T-helper 22 cell (primary cell): ENCODE data around the gene ANKRD18A.
"Not testable (repeated sequence)": the region's sequence is repeated elsewhere in the genome, so short reads cannot be mapped to it uniquely, and the experiment has no call there.

Experiments
- DNase-seq: peaks from one replicate; pipeline ENCODE4 v3.0.0-alpha.2; 2020; ENCODE audit warnings: low read depth

The ANKRD18A gene

DNA sequence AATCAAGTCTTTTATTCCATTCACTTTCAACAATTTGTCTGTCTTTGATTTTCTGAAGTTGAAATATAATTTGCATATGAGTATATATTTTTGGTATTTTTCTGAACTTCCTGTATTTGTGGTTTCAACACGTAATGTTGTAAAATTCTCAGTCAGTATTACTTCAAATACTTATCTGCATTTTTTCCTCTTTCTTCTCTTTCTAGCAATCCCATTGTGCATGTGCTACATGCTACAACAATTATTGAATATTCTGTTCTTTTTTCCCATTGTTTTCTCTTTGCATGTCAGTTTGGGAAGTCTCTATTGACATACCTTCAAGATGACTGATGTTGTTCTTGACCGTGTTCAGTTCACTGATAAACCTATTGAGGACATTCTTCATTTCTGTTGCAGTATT is 5.6 kb upstream of the ANKRD18A start:
- DNase-seq, result no peak

DNA sequence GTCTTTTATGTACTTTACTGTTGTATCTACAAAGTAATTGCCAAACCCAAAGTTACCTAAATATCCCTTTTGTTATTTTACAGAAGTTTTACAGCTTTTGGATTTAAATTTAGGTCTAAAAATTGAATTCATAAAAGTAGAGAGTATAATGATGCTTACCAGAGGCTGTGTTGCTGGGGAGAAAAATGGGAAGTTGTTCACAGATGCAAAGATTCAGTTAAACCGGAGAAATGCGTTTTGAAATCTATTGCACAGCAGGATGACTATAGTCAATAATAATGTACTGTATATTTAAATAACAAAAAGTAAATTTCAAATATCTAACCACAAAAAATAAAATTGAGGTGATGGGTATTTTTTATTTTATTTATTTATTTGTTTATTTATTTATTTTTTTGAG is 2.6 kb upstream of the ANKRD18A start:
- DNase-seq, result no peak

DNA sequence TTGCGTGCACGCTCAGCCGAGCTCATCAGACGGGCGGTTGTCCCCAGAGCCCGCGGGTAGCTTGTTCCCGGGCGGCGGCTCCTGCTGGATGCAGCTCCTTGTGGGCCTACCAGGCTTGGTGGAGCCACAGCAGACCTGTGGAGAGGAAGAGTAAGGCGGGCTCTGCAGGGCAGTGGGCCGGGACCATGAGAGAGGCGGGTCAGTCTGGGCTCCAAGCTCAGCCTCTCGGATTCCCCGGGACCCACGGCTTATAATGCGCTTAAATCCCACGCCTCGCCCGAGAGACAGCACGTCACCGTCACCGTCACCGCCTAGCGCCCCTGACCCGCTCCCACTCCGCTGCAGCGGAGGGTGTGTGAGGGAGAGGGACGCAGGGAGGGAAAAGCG is 1.9 kb upstream of the ANKRD18A start:
- DNase-seq, result no peak

DNA sequence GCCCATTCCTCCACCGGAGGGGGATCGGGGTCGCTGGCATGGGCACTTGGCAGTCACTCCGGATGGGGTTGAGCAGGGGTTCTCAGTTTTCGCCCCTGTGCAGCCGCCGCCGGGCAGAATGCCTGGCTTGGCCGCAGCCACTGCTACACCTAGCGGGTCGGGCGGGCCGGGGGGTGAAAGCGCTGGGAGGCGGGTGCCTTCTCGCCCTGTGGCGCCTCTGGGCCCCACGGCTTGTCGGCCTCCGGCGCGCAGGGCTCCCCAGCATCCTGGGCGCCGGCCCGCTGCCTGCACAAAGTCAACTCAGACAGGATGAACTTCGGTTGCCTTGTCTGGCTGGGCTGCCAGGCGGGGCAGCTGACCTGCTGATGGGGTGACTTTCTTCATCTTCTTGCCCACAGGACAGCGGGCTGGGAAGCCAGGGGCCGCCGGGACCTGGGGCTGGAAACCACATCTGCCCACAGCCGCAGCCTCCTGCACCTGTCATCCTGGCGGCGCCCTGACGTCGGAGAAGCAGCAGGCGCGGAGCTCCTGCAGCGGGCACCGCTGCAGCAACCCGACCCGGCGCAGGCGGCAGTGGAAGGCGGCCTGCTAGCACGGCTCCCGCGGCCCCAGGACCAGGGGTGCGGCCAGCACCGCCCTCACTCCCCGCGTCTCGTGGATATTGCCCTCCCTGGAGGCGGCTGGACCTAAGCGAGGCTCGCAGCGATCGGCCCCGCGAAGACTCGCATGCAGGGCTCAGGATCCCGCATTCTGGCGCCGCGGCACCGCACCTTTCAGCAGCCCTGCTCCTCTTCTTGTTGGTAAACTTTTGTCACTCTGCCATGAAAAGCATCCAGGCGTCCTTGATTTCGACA is 1.3 kb upstream of the ANKRD18A start:
- DNase-seq, result peak; percentile 32

DNA sequence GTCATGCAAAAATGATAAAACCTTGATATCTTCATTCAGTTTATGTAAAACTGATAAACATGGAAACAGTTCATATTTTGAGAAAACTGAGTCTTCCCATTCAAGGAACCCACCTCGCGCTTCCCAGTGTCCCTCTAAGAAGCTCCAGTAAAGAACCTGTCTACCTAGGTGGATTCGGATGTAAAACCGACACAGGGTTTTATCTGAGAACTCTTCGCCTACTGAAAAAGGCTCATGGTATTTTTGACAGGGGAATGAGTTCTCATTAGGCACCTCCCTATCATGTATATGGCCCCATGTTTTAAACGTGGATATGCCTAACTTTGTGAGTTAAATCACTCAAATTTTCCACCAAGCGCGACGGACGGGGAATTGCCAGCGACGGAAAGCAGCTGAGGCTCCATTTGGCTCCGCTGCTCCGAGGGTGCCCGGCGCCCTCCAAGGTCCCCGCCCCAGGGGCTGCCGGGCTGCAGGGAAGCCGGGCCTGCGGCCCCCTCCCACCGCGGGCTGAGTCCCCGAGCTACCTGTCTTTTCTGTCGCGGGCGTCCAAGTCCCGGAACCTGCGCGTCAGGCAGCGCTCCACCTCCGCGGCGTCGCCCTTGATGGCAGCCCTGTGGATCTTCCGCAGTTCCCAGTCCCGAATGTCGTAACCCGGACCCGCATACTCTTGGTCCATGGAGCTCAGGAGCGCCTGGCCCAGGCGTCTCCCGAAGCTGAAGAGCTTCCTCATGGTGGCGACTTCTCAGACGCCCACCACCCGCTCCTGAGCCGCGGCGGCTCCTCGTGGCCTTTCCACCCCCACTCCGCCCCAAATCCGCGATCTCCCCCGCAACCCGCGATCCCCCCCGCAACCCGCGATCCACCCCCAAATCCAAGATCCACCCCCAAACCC is 594 bp downstream of the ANKRD18A start:
- DNase-seq, result no peak

DNA sequence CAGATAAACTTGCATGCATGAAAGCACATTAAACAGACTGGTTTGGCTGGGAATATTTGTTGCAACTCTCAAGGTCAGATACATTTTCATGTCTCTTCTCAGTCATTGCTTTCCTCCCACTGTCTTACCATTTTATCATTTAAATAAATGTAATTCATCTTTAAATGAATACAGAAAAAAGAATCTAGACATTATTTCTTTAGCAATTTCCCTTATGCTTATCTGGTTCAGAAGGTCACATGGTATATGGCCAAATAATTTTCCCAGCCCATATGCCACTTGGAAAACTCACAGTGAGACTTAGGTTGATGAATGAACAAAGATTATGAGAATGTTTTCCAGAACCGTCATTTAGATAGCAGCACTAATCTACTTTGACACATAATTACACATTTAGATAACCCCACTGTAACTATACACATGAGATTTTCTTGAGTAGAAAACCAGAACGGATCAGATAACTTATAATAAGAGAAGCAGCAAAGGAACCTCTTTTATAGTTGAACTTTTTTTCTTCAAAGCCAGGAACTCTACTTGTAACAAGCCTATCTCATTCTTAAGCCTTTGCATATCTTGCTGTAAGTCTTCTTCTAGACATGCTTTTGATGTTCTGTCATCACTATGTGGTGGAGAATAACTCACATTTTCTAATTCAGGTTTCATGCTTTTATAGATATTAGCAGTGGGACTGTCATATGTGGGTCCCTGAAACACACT is 22.2 kb downstream of the ANKRD18A start:
- not testable (repeated sequence) for DNase-seq

DNA sequence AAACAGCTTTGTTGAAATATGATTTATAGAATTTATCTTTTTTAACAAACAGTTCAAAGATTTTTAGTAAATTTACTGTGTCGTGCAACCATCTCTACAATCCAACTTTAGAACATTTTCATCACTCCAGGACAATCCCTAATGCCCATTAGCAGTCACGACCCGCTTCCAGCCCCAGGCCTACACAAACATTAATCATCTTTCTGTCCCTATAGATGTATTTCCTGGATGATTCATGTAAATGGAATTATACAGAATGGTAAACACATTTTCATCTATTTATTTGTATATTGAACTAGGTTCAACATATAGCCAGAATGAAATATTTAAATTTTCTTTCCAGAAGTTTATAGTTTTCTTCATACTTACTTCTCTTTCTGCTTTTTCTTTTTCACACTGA is 25.3 kb downstream of the ANKRD18A start:
- DNase-seq, result not testable (repeated sequence)

DNA sequence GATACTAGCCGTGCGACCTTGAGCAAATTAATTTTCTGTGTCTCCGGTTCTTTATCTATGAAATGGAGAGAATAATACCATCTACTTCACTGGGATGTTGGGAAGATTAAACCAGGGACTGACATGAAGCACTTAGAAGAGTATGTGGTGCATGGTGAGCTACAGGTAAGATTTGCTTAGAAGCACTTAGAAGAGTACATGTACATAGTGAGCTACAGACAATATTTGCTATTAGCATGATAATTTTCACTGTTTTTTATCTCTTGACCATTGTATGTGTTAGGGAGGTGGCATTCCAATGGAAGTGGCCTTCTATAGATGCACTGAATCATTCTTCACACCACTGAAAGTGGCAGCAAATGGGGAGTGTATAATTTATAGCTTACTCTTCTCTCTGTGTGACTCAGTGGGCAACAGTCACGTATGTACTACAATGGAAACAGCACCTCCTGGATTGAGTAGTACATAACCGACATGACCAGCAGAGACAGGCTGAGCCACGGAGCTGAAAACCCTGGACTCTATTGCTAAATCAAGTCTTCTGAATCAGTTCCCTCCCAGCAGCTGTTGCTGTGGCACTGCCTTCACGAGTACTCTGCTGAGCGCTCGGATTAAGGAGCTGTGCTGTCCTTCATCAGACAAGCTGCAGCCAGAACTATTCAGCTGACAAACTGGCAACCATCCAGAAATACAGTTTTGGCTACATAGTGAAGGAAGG is 28.9 kb downstream of the ANKRD18A start:
- DNase-seq, result not testable (repeated sequence)

DNA sequence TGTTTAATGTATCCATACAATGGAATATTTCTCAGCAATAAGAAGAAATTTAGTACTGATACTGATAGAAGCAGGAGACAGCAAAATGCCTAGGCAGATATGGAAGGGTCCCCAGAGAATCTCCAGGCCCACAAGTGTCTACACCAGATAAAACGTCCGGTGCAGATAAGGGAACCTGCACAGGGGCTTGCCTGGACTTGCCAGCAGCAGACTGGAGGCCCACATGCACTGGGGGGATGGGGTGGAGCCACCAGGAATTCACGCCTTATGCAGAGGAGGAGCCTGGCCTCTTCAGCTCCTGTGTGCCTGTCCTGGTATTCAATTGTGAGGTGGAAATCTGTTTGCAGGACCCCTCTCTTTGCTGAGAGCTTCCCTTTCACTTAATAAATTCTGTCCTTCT is 36.6 kb downstream of the ANKRD18A start:
- DNase-seq, result not testable (repeated sequence)

DNA sequence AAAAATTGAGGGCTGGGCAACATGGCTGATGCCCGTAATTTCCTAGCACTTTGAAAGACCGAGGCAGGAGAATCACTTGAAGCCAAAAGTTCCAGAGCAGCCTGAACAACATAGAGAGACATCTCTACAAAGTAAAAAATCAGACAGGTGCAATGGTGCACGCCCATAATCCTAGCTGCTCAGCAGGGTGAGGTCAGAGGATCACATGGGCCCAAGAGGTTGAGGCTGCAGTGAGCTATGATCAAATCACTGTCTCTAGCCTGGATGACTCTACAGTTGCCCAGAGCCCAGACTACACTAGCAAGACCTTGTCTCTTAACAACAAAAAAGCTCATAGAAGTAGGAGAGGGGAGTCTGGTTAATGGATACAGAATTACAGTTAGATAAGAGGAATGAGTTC is 40.3 kb downstream of the ANKRD18A start:
- not testable (repeated sequence) for DNase-seq

DNA sequence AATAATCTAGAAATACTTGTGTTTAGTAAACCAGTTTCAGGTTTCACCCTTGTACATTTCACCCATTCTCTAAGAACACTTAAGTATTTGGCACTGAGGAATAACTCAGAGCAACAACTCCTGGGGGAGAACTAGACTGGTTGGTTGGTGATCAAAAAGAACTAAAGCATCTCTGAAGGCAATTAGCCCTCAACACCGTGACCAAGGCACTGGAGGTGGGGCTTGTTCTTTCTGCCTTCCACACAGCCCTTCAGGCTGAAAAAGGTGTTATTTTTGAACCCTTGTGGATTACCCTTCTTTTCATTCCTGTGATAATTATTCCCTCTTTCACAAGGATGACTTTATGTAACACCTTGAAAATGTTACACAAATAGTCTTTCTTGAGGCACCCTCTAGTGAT is 44.2 kb downstream of the ANKRD18A start:
- DNase-seq, result not testable (repeated sequence)

DNA sequence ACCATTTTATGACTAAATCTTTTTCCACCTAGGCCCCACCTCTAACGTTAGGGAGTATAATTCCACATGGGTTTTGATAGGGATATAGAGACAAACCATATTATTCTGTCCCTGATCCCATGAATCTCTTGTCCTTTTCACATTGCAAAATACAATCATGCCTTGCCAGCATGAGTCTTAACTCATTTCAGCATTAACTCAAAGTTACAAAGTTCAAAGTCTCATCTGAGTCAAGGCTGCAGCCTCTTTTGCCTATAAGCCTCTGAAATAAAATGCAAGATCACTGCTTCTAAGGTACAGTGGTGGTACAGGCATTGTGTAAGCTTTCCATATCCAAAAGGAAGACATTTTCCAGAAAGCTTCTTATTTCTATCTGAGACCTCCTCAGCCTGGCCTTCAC is 54.3 kb downstream of the ANKRD18A start:
- not testable (repeated sequence) for DNase-seq

DNA sequence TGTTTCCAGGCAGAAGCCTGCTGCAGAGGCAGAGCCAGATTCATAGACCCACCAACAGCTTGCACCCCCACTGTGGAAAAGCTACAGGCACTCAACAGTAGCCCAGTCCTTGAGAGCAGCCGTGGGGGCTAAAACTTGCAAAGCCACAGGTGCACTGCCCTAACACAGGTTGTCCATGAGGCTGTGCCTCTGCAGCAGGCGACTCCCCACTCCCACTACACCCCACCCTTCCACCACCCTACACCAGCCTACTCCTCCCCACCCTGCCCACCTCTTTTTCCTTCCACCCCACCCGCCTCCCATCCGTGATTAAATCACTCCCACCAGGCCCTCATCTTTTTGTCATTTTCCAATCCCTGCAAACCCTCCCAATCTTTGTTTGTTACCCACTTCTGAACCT is 55.2 kb downstream of the ANKRD18A start:
- not testable (repeated sequence) for DNase-seq

DNA sequence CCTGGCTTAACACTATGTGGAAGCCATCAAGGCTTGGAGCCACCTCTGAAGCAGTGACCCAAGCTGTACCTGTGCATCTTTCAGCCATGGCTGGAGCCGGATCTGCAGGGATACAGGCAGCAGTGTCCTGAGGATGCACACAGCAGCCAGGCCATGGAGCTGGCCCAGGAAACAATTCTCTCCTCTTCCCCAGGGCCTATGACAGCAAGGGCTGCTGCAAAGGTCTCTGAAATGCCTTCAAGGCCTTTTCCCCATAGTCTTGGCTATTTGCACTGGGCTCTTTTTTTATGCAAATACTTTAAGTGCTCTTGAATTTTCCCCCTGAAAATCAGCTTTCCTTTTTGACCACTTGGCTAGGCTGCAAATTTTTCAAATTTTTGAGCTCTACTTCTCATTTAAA is 56.5 kb downstream of the ANKRD18A start:
- DNase-seq, result not testable (repeated sequence)

DNA sequence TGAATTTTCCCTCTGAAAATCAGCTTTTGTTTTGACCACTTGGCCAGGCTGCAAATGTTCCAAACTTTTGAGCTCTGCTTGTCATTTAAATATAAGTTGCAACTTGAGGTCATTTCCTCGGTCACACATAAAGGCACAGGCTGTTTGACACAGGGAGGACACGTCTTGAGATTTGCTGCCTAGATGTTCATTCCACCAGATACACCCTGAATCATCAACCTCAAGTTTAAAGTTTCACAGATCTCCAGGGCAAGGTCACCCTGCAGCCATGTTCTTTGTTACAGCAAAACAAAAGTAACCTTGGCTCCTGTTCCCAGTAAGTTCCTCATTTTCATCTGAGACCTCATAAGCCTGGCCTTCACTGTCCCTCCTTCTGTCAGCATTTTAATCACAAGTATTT is 59.3 kb downstream of the ANKRD18A start:
- DNase-seq, result not testable (repeated sequence)

DNA sequence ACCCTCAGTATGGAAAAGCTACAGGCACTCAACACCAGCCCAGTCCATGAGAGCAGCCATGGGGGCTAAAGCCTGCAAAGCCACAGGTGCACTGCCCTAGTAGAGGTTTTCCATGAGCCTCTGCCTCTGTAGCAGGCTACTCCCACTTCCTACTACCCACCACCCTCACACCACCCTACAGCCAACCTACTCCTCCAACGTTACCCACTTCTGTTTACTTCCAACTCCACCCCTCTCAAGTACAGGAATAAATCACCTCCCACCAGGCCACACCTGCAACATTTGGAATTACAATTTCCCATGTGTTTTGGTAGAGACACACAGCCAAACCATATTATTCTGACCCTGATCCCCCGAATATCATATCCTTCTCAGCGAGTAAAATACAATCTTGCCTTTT is 61.2 kb downstream of the ANKRD18A start:
- not testable (repeated sequence) for DNase-seq

DNA sequence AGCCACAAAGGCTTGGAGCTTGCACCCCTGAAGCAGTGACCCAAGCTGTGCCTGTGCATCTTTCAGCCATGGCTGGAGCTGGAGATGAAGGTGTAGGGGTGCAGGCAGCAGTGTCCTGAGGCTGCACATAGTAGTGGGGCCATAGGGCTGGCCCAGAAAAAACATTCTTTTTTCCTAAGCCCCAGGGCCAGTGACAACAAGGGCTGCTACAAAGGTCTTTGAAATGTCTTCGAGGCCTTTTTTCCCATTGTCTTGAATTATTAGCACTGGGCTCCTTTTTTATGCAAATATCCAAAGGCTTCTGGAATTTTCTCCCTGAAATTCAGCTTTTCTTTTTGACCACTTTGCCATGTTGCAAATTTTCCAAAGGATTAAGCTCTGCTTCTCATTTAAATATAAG is 62.6 kb downstream of the ANKRD18A start:
- DNase-seq, result not testable (repeated sequence)

DNA sequence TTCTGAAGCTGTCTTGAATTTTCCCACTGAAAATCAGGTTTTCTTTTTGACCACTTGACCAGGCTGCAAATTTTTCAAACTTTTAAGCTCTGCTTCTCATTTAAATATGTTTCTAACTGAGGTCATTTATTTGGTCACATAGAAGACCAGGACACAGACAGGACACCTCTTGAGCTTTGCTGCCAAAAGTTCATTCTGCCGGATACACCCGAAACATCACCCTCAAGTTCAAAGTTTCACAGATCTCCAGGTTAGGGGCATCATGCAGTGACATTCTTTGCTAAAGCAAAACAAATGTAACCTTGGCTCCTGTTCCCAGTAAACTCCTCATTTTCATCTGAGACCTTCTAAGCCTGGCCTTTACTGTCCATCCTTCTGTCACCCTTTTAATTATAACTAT is 65.4 kb downstream of the ANKRD18A start:
- DNase-seq, result not testable (repeated sequence)

DNA sequence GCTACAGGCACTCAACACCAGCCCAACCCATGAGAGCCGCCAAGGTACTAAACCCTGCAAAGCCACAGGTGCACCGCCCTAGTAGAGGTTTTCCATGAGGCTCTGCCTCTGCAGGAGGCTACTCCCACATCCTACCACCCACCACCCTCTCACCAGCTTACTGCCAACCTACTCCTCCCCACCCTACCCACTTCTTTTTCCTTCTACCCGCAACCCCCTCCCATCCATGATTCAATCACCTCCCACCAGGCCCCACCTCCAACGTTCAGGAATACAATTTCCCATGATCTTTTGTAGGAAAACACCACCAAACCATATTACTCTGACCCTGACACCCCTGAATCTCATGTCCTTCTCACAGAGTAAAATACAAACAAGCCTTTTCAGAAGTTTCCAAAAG is 67.4 kb downstream of the ANKRD18A start:
- DNase-seq, result not testable (repeated sequence)

DNA sequence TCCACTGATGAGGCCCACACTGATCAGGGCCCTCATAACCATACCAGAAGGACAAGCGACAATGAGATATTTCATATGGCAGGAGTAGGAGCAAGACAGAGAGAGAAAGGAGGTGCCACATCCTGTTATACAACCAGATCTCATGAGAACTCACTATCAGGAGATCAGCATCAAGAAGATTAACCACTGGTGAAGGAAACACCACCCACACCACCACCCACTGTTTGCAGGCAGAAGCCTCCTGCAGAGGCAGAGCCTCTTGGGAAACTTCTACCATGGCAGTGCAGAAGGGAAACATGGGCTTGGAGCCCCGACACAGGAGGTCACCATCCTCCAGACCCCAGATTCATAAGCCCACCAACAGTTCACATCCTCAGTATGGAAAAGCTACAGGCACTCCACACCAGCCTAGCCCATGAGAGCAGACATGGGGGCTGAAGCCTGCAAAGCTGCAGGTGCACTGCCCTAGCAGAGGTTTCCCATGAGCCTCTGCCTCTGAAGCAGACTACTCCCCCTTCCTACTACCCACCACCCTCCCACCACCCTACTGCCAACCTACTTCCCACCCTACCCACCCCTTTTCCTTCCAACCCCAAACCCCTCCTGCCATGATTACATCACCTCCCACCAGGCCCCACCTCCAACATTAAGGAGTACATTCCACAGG is 73.8 kb downstream of the ANKRD18A start:
- DNase-seq, result not testable (repeated sequence)

DNA sequence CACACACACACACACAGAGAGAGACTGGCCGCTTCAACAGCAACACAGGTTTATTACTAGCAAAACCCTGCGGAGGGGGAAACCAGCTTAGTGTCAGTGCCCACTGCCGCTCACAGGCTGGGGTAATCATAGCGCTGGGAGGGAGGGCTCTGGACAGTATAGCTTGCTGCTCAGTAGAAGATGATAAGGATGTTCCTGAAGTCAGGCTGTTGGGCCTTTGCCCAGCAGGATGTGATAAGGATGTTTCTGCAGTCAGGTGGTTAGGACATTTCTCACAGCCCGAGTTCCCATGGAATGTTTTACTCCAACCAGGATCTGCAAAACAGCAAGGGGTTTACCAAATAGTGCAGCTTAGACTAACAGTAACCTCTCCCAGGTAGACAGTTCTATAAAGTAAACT is 79.9 kb downstream of the ANKRD18A start:
- DNase-seq, result not testable (repeated sequence)
